Ovary (tissue), 9 donors: ENCODE measurements around the gene GPC3. TPM values are rescaled to one million over a fixed set of nuclear protein-coding genes. Genes with fewer than 3 reads are reported as not detected.

Experiments used
- DNase-seq, 5 donors: peaks; one replicate each; pipeline ENCODE4 v3.0.0-alpha.2; 2019 to 2020
- H3K27ac ChIP-seq, 2 donors: fragments of 200-600 bp; one replicate each; pipeline versions ENCODE4 v1.5.1 to v1.8.0; 2019 to 2022
- H3K27me3 ChIP-seq: fragments of 200-600 bp; one replicate; pipeline ENCODE4 v1.8.0; 2022
- H3K36me3 ChIP-seq: fragments of 200-600 bp; sonication (generic); one replicate; pipeline ENCODE4 v1.5.1; 2019
- H3K4me1 ChIP-seq: one replicate; pipeline ENCODE4 v1.8.1; 2013; ENCODE audit warnings: mild to moderate bottlenecking, moderate library complexity; ENCODE audit not compliant: insufficient read depth
- H3K4me3 ChIP-seq: fragments of 200-600 bp; sonication (generic); one replicate; pipeline ENCODE4 v1.5.1; 2017
- H3K9me3 ChIP-seq, 2 donors: fragments of 200-600 bp in 1 of 2; sonication (generic) in 1 of 2; one replicate each; pipeline versions ENCODE4 v1.5.1 to v1.8.1; 2013 to 2019; ENCODE audit warnings: mild to moderate bottlenecking in 1 of 2, moderate library complexity in 1 of 2
- EP300 ChIP-seq: sonication (generic); formaldehyde crosslinking; IDR thresholded peaks from one replicate; pipeline ENCODE4 v1.6.1; 2017; ENCODE audit warnings: antibody characterized with exemption
- POLR2A ChIP-seq: fragments of 450-650 bp; IDR thresholded peaks from one replicate; pipeline ENCODE4 v1.6.1; 2017; ENCODE audit warnings: antibody characterized with exemption, mild to moderate bottlenecking, moderate library complexity
- WGBS, 3 donors: extraction: QIAGEN DNeasy Blood & Tissue Kit in 1 of 3; methylation state at CpG; one replicate each; pipeline versions ENCODE4 v1.1.5 to v1.1.7; 2013 to 2017; 5-methylcytosine and 5-hydroxymethylcytosine counted together
- intact Hi-C, 4 donors: fragments of 100-400 bp; cut with DNase I; formaldehyde crosslinking; loops; one replicate each; pipeline versions ENCODE4 v1.11.0 to v1.15.1; 2022 to 2023
- polyA plus RNA-seq, 2 donors: library from polyadenylated mRNA; stranded (reverse); fragments of 200-250 nt in 1 of 2; fragments of 350-450 nt in 1 of 2; fragmentation: Illumina TruSeq in 1 of 2; extraction: RNeasy Lipid Tissue Mini Kit (QIAGEN cat#74804) in 1 of 2; gene quantifications; one replicate each; pipeline ENCODE4 v1.2.3, GENCODE V29; 2013 to 2014
- total RNA-seq, 7 donors: library from RNA; depleted of rRNA in 2 of 7; stranded (reverse); fragments of >200 nt in 2 of 7; fragmentation: NEBNext Ultra II Directional in 3 of 7; extraction: Animal tissue kit (Norgen Biotek cat#: 25700) in 3 of 7; gene quantifications; one replicate each; pipeline versions ENCODE4 v1.1.0 to v1.2.4, GENCODE V29; 2016 to 2023
- TF ChIP-seq, protein P1 (sequence below), 3 donors: fragments of 450-650 bp in 2 of 3; fragments of 200-600 bp in 1 of 3; IDR thresholded peaks; one replicate each; pipeline versions ENCODE4 v1.5.1 to v1.8.0; 2016 to 2022; ENCODE audit warnings: antibody characterized with exemption in 3 of 3, mild to moderate bottlenecking in 1 of 3
- donor health status: DM: no; HTN: no; CAD: no; lungs with moderate emphysema.
- donor health status: DM: no; HTN: no; CAD: no.
- donor health status: Bipolar disorder and iron deficiency.
- donor health status: DM: yes; HTN: yes; CAD: no.
- donor health status: DM: no; HTN: no; CAD: no.
- donor health status: DM: yes; HTN: yes; CAD: no.

Gene GPC3
- total and polyA plus RNA-seq, 9 donors: 4.5 to 91.8 (median 12.1) TPM

DNA sequence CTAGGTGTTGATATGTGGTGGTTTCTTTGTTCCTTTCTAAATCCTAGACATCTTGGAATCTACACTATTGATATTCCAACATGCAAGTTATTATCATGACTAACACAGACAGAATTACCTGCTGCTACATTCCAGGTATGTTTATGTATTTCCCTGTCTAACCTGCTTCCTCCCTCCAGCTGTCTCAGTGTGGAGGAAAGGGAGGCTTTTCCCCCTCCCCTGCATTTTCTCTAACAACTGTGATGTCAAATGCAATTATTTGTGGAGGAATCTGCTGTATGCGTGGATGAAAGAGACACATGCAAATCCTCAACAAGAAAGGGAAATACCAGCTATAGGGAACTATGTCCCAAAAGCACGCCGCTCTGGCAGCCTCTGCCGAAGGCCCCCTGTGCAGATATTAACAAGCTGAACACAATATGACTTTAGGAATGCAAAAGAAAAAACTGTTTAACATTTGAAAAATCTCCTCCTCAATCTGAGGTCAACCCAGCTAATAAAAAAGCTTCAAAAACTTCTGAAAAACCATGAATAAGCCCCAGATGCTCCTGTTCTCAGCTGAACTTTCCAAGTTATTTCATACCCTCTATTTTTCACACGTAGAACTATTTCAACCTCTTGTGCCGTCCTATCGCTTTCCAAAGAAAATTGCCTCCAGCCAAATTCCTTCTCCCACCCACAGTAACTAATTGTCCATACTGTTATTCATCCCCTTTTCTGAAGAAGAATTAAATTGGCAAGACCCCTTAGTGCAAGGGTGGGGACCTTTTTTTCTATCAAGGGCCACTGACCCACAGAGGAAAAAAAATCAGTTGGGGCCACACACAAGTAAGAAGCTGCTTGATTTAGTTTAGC, 345.0 kb downstream of the GPC3 start:
- TF ChIP-seq, protein P1, sequence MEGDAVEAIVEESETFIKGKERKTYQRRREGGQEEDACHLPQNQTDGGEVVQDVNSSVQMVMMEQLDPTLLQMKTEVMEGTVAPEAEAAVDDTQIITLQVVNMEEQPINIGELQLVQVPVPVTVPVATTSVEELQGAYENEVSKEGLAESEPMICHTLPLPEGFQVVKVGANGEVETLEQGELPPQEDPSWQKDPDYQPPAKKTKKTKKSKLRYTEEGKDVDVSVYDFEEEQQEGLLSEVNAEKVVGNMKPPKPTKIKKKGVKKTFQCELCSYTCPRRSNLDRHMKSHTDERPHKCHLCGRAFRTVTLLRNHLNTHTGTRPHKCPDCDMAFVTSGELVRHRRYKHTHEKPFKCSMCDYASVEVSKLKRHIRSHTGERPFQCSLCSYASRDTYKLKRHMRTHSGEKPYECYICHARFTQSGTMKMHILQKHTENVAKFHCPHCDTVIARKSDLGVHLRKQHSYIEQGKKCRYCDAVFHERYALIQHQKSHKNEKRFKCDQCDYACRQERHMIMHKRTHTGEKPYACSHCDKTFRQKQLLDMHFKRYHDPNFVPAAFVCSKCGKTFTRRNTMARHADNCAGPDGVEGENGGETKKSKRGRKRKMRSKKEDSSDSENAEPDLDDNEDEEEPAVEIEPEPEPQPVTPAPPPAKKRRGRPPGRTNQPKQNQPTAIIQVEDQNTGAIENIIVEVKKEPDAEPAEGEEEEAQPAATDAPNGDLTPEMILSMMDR (IDR thresholded peaks at IDR 0.05): no peak
- TF ChIP-seq POLR2A (no peak), EP300 (no peak)
- Histone ChIP-seq H3K27ac (no peak overlapping the region), H3K36me3 (no peaks in the 10 kb centered on the region), H3K4me1 (no peaks in the 10 kb centered on the region), H3K27me3 (no peaks in the 10 kb centered on the region), H3K4me3 (no peak overlapping the region), H3K9me3 (no peaks in the 10 kb centered on the region)
- WGBS, 3 donors: 38 to 45% (median 39%) methylated on average over 7 of the region's 7 CpGs
- DNase-seq: no peak
- intact Hi-C loops: no loop called here

DNA sequence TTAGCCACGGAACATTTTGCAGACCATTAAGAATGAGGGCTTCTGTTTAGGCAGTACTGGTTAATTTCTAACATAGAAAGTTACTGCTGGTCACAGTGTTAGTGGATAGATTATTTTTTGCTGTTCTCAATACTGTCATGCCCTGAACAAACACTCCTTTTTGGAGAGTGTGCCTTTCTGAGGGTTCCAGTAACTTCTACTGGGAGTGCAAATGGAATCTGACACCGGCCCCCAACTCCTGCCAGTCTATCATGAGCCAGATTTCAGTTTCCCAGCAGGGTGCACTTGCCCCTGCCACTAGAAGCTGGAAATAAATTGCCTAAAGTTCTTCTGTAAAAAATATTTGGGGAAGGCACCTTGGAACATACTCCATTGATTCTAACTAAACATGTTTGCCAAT, 345.7 kb downstream of the GPC3 start:
- Histone ChIP-seq H3K4me1 (no peaks in the 10 kb centered on the region), H3K27me3 (no peaks in the 10 kb centered on the region), H3K36me3 (no peaks in the 10 kb centered on the region), H3K27ac (no peak overlapping the region), H3K4me3 (no peak overlapping the region), H3K9me3 (no peaks in the 10 kb centered on the region)
- WGBS, 3 donors: 58 to 69% (median 66%) methylated on average over 2 of the region's 2 CpGs
- DNase-seq: no peak
- intact Hi-C loops: no loop called here
- TF ChIP-seq, protein P1 (IDR thresholded peaks at IDR 0.05): no peak
- TF ChIP-seq EP300: no peak
- TF ChIP-seq POLR2A: no peak

DNA sequence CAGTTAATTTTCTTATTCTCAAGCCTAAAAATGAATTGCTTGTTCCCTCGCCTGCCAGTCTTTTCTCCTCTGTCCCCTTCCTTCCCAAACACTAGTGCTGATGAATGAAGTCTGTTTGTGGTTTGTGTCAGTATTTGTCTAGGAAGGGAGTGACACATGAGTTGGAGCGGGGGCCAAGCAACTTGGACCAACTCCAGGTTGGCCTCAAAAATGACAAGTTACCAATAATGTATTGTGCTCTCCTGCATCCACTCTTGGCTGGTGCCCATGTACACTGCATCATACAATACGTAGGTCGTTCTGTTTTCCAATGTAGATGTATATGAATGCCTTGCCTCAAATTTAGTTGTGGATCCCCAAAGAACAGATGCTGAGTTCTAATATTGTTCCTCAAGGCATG, 347.1 kb downstream of the GPC3 start:
- Histone ChIP-seq H3K9me3 (no peaks in the 10 kb centered on the region), H3K27ac (no peak overlapping the region), H3K27me3 (no peaks in the 10 kb centered on the region), H3K36me3 (no peaks in the 10 kb centered on the region), H3K4me1 (no peaks in the 10 kb centered on the region), H3K4me3 (no peak overlapping the region)
- intact Hi-C loops: no loop called here
- TF ChIP-seq, protein P1 (IDR thresholded peaks at IDR 0.05): no peak
- TF ChIP-seq POLR2A: no peak
- no peak for TF ChIP-seq EP300
- 77 to 79% (median 78%) methylated on average over 4 of the region's 4 CpGs for WGBS, 3 donors
- no peak for DNase-seq

DNA sequence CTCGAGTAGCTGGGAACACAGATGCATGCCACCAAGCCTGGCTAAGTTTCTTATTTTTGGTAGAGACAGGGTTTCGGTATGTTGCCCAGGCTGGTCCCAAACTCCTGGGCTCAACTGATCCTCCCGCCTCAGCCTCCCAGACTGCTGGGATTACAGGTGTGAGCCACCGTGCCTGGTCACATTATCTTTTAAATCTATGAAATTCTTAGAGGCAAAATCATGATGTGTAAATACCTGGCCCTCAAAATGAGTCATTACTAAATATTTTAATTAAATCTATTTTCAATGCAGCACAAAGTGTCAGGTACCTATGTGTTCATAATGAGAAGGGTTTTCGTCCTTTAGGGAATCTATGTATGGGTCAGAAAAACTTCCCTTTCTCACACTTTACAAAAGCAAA, 347.6 kb downstream of the GPC3 start:
- intact Hi-C loops: no loop called here
- Histone ChIP-seq H3K27me3 (no peaks in the 10 kb centered on the region), H3K36me3 (no peaks in the 10 kb centered on the region), H3K9me3 (no peaks in the 10 kb centered on the region), H3K27ac (no peak overlapping the region), H3K4me1 (no peaks in the 10 kb centered on the region), H3K4me3 (no peak overlapping the region)
- WGBS, 3 donors: 78 to 90% (median 82%) methylated on average over 5 of the region's 5 CpGs
- DNase-seq: no peak
- TF ChIP-seq, protein P1 (IDR thresholded peaks at IDR 0.05): no peak
- no peak for TF ChIP-seq EP300
